Right renal cortex interstitium (tissue), 3 donors: Measurements from ENCODE around the gene ARMC9. TPM values are rescaled to one million over a fixed set of nuclear protein-coding genes. Genes with fewer than 3 reads are reported as not detected.
"Not testable (repeated sequence)": the region's sequence is repeated elsewhere in the genome, so short reads cannot be mapped to it uniquely, and the experiment has no call there.

Source experiments
- DNase-seq, 3 donors: peaks; one replicate each; pipeline ENCODE4 v3.0.0-alpha.2; 2013; ENCODE audit warnings: low read depth in 3 of 3, low spot score in 2 of 3
- polyA plus RNA-seq, 3 donors: library from polyadenylated mRNA; unstranded; fragments of 120-200 nt; gene quantifications; one replicate each; pipeline ENCODE4 v1.2.1, GENCODE V29; 2013; ENCODE audit not compliant: insufficient read length in 3 of 3

The ARMC9 gene
- polyA plus RNA-seq, 3 donors, result 24.1 to 29.2 (median 26.5) TPM

- DNase-seq, result no peak
Observed at GRCh38 chr2:231373184-231373583, 174.8 kb downstream of the ARMC9 start.

- no peak for DNase-seq
Observed at GRCh38 chr2:231373786-231374349, 175.4 kb downstream of the ARMC9 start.

GRCh38 chr2:231374771-231375170 is 176.3 kb downstream of the ARMC9 start:
- no peak for DNase-seq

- not testable (repeated sequence) for DNase-seq
Observed at GRCh38 chr2:231375994-231376615, 177.7 kb downstream of the ARMC9 start.

- DNase-seq, result no peak
Observed at GRCh38 chr2:231376857-231377256, 178.4 kb downstream of the ARMC9 start.

GRCh38 chr2:231378026-231378722 is 179.7 kb downstream of the ARMC9 start:
- DNase-seq, result no peak

- no peak for DNase-seq
Observed at GRCh38 chr2:231379266-231380215, 181.1 kb downstream of the ARMC9 start.

GRCh38 chr2:231380307-231380706 is 181.9 kb downstream of the ARMC9 start:
- no peak for DNase-seq

- no peak for DNase-seq
Observed at GRCh38 chr2:231380991-231381847, 182.8 kb downstream of the ARMC9 start.

GRCh38 chr2:231382116-231382515 is 183.7 kb downstream of the ARMC9 start:
- no peak for DNase-seq

- DNase-seq, result no peak
Observed at GRCh38 chr2:231383416-231384108, 185.1 kb downstream of the ARMC9 start.

- no peak for DNase-seq
Observed at GRCh38 chr2:231384109-231384435, 185.6 kb downstream of the ARMC9 start.

- no peak for DNase-seq
Observed at GRCh38 chr2:231384970-231385369, 186.5 kb downstream of the ARMC9 start.

GRCh38 chr2:231385429-231385828 is 187.0 kb downstream of the ARMC9 start:
- DNase-seq, result no peak

- DNase-seq, result no peak
Observed at GRCh38 chr2:231386446-231386845, 188.0 kb downstream of the ARMC9 start.

GRCh38 chr2:231387904-231388724 is 189.7 kb downstream of the ARMC9 start:
- DNase-seq, result no peak

- DNase-seq, result no peak
Observed at GRCh38 chr2:231388725-231389346, 190.4 kb downstream of the ARMC9 start.

GRCh38 chr2:231390667-231391066 is 192.2 kb downstream of the ARMC9 start:
- no peak for DNase-seq
